H1 (cell line): ENCODE results near the gene EXD3. TPM values are rescaled to one million over a fixed set of nuclear protein-coding genes. Genes with fewer than 3 reads are reported as not detected.

Source experiments
- CBX8 ChIP-seq: fragments of 300-800, 300-1000 bp; sonication (generic); IDR thresholded peaks from 2 replicates; pipeline ENCODE4 v1.7.1; 2016; ENCODE audit warnings: low read depth, low read length, borderline replicate concordance
- CEBPB ChIP-seq: IDR thresholded peaks from 2 replicates; pipeline ENCODE4 v1.6.1; 2012; ENCODE audit warnings: low read depth, low read length
- E2F6 ChIP-seq: IDR thresholded peaks from 2 replicates; pipeline ENCODE4 v1.6.1; 2012; ENCODE audit warnings: inconsistent platforms
- EZH2 ChIP-seq: fragments of 200-600 bp; sonication (generic); IDR thresholded peaks from 2 replicates; pipeline ENCODE4 v1.7.1; 2012; ENCODE audit warnings: low read depth, mild to moderate bottlenecking, moderate library complexity, low read length, inconsistent platforms; ENCODE audit not compliant: severe bottlenecking
- JUN ChIP-seq: IDR thresholded peaks from 2 replicates; pipeline ENCODE4 v1.6.1; 2011; ENCODE audit warnings: low read depth, mild to moderate bottlenecking, improper control_type of control experiment, low read length
- SP4 ChIP-seq: IDR thresholded peaks from 2 replicates; pipeline ENCODE4 v1.6.1; 2012; ENCODE audit warnings: low read length, inconsistent platforms
- SUZ12 ChIP-seq: fragments of 200-600 bp; sonication (generic); IDR thresholded peaks from 2 replicates; pipeline ENCODE4 v1.6.1; 2012; ENCODE audit warnings: mild to moderate bottlenecking, inconsistent platforms, low read length, moderate library complexity, mixed read lengths
- TAF7 ChIP-seq: optimal IDR thresholded peaks from 2 replicates; pipeline ENCODE3; 2011; ENCODE audit warnings: low read depth, mild to moderate bottlenecking, inconsistent platforms, low read length, moderate library complexity, borderline replicate concordance
- polyA plus RNA-seq, 7 experiments: library from polyadenylated mRNA; depleted of rRNA in 3 of 7; stranded (reverse) in 5 of 7; unstranded in 2 of 7; fragments of >200 nt in 5 of 7; fragments of 200-250 nt in 2 of 7; gene quantifications; 1 replicate in 5 of 7; 2 replicates in 1 of 7; 4 replicates in 1 of 7; pipeline versions ENCODE4 v1.2.1 to v1.2.3, GENCODE V29; 2011 to 2013; ENCODE audit warnings: missing spikeins in 2 of 7, mixed read lengths in 2 of 7
- total RNA-seq: library from RNA; stranded (reverse); fragmentation: NEBNext Ultra II Directional; extraction: Animal tissue kit (Norgen Biotek cat#: 25700); gene quantifications from 2 replicates; pipeline ENCODE4 v1.2.1, GENCODE V29; 2021

EXD3 gene
- total and polyA plus RNA-seq, 2 of the 8 experiments (the other 6 are each of a cell fraction or from before 2014, with no cell fraction given): 7.2 to 9.4 TPM

- TF ChIP-seq JUN (no peak), E2F6 (no peak), TAF7 (no peak), SP4 (no peak), CEBPB (no peak), SUZ12 (no peak), CBX8 (no peak), EZH2 (no peak)
Observed at GRCh38 chr9:137439158-137439714, 16.3 kb upstream of the EXD3 start (continued).
